NB4 (cell line): ENCODE results near the gene ACOT6.
A peak's percentile ranks its signal among the peaks of the same experiment; 100 is the strongest.
"Not testable (repeated sequence)": the region's sequence is repeated elsewhere in the genome, so short reads cannot be mapped to it uniquely, and the experiment has no call there.

Experiments used
- DNase-seq: peaks from one replicate; pipeline ENCODE4 v3.0.0; 2010; ENCODE audit warnings: low read depth
- H3K4me3 ChIP-seq: one replicate; pipeline ENCODE4 v1.5.1; 2011; ENCODE audit warnings: mild to moderate bottlenecking, low read depth, low read length, moderate library complexity
- CTCF ChIP-seq: IDR thresholded peaks from one replicate; pipeline ENCODE4 v1.5.1; 2012; ENCODE audit warnings: low read depth, low read length
- MAX ChIP-seq: IDR thresholded peaks from 2 replicates; pipeline ENCODE4 v1.6.1; 2011; ENCODE audit warnings: low read depth, low read length
- MYC ChIP-seq: IDR thresholded peaks from 2 replicates; pipeline ENCODE4 v1.6.1; 2011; ENCODE audit warnings: low read depth, low read length
- POLR2A ChIP-seq: IDR thresholded peaks from 2 replicates; pipeline ENCODE4 v1.6.1; 2011; ENCODE audit warnings: mild to moderate bottlenecking; ENCODE audit not compliant: insufficient read length; ENCODE audit errors: extremely low read depth

Gene ACOT6

GRCh38 chr14:73651005-73651404 is 38.7 kb downstream of the ACOT6 start:
- H3K4me3 ChIP-seq = no peak overlapping the region
- no peak for DNase-seq
- TF ChIP-seq POLR2A = no peak
- TF ChIP-seq CTCF = no peak
- TF ChIP-seq MYC = no peak
- TF ChIP-seq MAX = no peak

- DNase-seq = no peak
- no peak for TF ChIP-seq MYC
- no peak overlapping the region for H3K4me3 ChIP-seq
Measured at GRCh38 chr14:73655851-73656250, 43.5 kb downstream of the ACOT6 start.

GRCh38 chr14:73659202-73659601 is 46.9 kb downstream of the ACOT6 start:
- not testable (repeated sequence) for H3K4me3 ChIP-seq, DNase-seq

GRCh38 chr14:73660511-73660910 is 48.2 kb downstream of the ACOT6 start:
- no peak for TF ChIP-seq MYC
- DNase-seq = no peak
- H3K4me3 ChIP-seq = no peak overlapping the region

GRCh38 chr14:73661872-73662271 is 49.6 kb downstream of the ACOT6 start:
- no peak for DNase-seq
- no peak overlapping the region for H3K4me3 ChIP-seq

GRCh38 chr14:73662487-73662943 is 50.2 kb downstream of the ACOT6 start:
- H3K4me3 ChIP-seq = no peak overlapping the region
- DNase-seq = peak; percentile 56
- no peak for TF ChIP-seq MAX
- no peak for TF ChIP-seq MYC

More at GRCh38 chr14:73661872-73662271, 49.6 kb downstream of the ACOT6 start:
- TF ChIP-seq MYC = no peak
- TF ChIP-seq POLR2A = no peak
- no peak for TF ChIP-seq MAX
- no peak for TF ChIP-seq CTCF

GRCh38 chr14:73663548-73664212 is 51.4 kb downstream of the ACOT6 start:
- DNase-seq = no peak
- TF ChIP-seq MYC (no peak), CTCF (no peak), POLR2A (no peak), MAX (no peak)
- H3K4me3 ChIP-seq = no peak overlapping the region

GRCh38 chr14:73665130-73665529 is 52.8 kb downstream of the ACOT6 start:
- DNase-seq = no peak
- TF ChIP-seq MAX (no peak), MYC (no peak), CTCF (no peak), POLR2A (no peak)
- H3K4me3 ChIP-seq = no peak overlapping the region
